ENCODE measurements around the gene TOM1.

TOM1 gene

DNA sequence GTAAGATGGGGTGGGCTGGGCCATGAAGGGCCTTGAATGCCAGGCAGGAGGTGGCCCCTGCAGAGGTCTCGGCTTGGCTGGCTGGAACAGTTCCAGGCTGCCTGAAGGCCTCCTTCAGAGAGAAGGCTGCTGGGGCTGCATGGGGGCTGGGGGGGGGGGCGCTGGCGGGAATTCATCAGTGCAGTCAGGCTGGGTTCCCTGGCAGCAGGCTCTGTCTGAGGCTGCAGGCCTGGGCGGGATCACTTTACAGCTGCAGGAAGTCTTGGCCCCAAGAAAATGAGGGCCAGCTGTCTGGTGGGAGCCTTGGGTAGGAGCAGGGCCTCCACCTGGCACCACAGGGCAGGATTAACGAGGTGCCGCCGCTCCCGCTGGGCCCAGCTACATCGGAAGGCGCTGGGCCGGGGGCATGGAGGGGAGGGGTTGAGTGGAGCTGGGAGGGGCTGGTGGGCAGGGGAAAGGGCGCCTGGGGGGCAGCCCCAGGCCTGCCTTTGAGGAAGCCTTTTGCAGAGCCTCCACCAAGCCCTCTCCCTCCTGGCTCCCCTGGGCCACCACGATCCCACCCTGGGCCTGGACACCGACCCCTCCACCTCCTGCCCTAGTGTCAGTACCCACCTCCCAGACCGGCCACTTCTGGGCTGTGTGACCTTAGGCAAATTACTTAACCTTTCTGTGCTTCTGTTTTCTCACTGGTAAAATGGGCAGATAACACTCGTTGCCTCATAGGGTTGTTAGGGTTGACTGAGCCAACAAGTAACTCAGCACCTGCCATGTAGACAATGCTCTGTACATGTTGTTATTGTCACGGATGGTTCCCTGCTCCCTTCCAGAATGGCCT, 50.2 kb downstream of the TOM1 start:
- TF ChIP-seq, protein P1, sequence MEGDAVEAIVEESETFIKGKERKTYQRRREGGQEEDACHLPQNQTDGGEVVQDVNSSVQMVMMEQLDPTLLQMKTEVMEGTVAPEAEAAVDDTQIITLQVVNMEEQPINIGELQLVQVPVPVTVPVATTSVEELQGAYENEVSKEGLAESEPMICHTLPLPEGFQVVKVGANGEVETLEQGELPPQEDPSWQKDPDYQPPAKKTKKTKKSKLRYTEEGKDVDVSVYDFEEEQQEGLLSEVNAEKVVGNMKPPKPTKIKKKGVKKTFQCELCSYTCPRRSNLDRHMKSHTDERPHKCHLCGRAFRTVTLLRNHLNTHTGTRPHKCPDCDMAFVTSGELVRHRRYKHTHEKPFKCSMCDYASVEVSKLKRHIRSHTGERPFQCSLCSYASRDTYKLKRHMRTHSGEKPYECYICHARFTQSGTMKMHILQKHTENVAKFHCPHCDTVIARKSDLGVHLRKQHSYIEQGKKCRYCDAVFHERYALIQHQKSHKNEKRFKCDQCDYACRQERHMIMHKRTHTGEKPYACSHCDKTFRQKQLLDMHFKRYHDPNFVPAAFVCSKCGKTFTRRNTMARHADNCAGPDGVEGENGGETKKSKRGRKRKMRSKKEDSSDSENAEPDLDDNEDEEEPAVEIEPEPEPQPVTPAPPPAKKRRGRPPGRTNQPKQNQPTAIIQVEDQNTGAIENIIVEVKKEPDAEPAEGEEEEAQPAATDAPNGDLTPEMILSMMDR (IDR thresholded peaks at IDR 0.05; ENCODE audit: low read depth, low read length, missing control alignments): no peak
- H3K27ac ChIP-seq: no peak overlapping the region
- DNase-seq: no peak
- no peaks in the 10 kb centered on the region for H3K27me3 ChIP-seq (replicated peaks)
- no peaks in the 10 kb centered on the region for H3K36me3 ChIP-seq (replicated peaks)
- in situ Hi-C loops (cut with HindIII; ENCODE audit: low pct_ligation_motif_present, low sequenced_read_pairs): no loop called here
- H3K4me3 ChIP-seq (ENCODE audit: low read depth, low read length): no peak overlapping the region

DNA sequence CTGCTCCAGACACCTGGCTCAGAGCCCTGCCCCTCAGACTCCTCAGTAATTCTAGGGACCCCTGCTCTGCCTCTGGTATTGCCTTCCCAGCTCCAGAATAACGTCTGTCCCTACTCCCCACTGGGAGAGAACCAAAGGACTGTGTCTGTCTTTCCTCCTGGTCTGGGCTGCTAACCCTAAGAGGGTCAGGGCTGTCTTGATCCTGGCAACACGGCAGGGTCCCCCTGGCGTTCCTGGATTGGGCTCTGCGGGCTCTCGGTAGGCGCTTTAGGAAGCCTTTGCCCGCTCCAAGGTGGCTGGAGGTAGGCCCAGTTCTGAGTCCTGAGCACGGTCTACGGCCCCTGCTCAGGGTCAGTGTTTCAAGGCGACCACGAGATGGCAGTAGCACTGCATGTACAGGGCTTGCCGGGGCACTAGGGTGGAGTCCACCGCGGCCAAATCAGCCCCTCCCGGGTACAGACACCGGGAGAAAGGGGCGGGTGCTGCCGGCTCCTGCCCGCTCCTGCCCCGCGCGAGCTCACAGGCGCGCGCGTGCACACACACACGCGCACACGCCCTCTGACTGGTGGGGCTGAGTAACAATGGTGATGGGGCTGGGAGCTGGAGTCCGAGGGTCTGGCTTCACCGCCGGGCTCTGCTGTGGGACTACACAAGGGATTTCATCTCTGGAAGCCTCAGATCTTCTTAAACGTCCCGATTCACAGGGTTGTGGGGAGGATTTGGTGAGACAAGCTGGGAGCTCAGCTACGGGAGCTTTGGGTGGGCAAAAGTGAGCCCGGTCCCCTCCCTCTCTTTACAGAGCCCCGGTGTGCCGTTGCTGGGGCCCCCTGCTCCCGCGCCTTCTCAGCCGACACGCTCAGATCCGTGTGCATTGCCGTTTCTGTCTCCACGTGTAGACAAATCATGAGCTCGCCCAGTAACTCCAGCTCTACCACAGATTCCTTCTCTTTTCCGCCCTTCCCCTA, 51.1 kb downstream of the TOM1 start:
- TF ChIP-seq, protein P1 (IDR thresholded peaks at IDR 0.05; ENCODE audit: low read depth, low read length, missing control alignments): peak; percentile 88
- in situ Hi-C loops (cut with HindIII; ENCODE audit: low pct_ligation_motif_present, low sequenced_read_pairs): no loop called here
- peak; percentile 78 for DNase-seq
- H3K27me3 ChIP-seq (replicated peaks): no peaks in the 10 kb centered on the region
- no peak overlapping the region for H3K27ac ChIP-seq
- peak overlapping the region; percentile 65 for H3K4me3 ChIP-seq (ENCODE audit: low read depth, low read length)
- H3K36me3 ChIP-seq (replicated peaks): no peaks in the 10 kb centered on the region

DNA sequence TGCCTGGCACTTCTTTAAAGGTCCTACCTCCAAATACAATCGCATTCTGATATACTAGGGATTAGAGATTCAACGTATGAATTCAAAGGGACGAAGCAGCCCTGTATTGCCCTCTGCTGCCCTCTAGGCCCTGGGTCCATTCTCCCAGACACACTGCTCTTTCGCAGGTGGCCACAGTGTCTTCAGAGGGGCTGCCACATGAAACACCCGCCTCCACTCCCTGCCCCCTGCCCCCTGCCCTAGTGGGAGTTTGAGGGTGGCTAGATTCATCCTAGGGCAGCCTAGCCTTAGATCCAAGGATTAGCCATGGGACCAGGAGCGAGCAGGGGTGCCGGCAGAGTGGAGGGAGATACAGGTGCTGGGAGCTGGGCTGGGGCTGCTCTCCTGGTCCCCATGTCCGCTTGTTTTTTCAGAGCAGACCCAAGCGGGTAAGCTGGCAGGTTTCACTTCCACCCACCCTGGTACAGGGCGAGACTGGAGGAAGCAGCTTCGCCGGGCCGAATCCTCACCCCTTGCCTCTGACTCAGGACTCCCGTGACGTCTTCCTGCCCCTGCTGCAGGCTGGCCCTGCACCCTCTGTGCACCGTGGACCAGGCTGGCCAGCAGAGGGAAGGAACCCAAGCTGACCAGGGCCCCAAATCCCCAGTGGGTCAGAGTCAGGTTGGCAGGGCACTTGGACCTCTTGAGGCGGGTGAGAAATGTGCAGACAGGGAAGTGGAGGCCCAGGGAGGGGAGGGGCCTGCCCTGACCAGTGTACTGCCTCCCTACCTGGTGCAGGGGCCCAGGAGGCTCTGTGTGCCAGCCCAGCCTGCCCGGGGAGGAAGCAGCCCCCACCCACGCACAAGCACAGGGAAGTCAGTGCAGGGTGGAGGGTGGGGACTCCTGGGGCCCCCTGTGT, 52.8 kb downstream of the TOM1 start:
- no peaks in the 10 kb centered on the region for H3K36me3 ChIP-seq (replicated peaks)
- no peaks in the 10 kb centered on the region for H3K27me3 ChIP-seq (replicated peaks)
- in situ Hi-C loops (cut with HindIII; ENCODE audit: low pct_ligation_motif_present, low sequenced_read_pairs): no loop called here
- TF ChIP-seq, protein P1 (IDR thresholded peaks at IDR 0.05; ENCODE audit: low read depth, low read length, missing control alignments): peak; percentile 40
- no peak overlapping the region for H3K4me3 ChIP-seq (ENCODE audit: low read depth, low read length)
- no peak overlapping the region for H3K27ac ChIP-seq
- no peak for DNase-seq

DNA sequence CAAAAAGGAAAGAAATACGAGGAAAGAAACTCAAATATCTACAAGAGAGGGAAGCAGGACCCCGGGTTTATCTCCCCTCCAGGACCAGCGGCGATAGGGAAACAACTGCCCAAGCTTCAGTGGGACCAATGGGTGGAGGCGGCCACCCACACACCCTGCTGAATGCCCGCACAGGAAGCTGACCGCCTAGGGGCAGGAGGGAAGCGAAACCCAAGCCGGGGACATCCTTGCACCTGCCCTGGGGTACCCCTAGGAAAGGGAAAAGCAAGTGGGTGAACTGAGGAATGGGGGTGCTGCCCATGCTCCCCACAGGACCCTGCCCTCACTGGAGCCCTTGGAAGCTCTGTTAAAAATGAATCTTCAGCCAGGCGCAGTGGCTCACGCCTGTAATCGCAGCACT, 53.6 kb downstream of the TOM1 start:
- H3K27ac ChIP-seq: no peak overlapping the region
- no peak overlapping the region for H3K4me3 ChIP-seq (ENCODE audit: low read depth, low read length)
- in situ Hi-C loops (cut with HindIII; ENCODE audit: low pct_ligation_motif_present, low sequenced_read_pairs): no loop called here
- TF ChIP-seq, protein P1 (IDR thresholded peaks at IDR 0.05; ENCODE audit: low read depth, low read length, missing control alignments): no peak
- no peaks in the 10 kb centered on the region for H3K36me3 ChIP-seq (replicated peaks)
- DNase-seq: no peak
- H3K27me3 ChIP-seq (replicated peaks): no peaks in the 10 kb centered on the region

DNA sequence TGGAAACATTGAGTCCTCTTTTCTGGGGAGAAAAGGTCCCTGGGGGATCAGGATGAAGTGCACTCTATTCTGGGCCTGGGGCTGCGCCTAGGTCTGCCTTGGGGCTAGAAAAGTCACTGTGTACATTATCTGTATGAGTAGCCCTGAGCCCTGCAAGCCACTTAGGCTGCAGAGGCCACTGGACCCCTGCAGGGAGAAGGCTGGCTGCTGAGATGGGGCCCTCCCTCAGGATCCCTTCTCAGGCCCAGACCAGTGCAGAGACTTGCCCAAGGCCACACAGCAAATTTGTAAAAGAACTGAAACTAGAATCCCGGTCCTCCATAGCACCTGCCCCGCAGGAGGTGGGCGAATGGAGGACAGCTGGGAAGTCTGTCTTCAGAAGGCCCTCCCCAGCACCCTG, 54.4 kb downstream of the TOM1 start:
- TF ChIP-seq, protein P1 (IDR thresholded peaks at IDR 0.05; ENCODE audit: low read depth, low read length, missing control alignments): no peak
- Histone ChIP-seq H3K4me3 (ENCODE audit: low read depth, low read length) (no peak overlapping the region), H3K27ac (no peak overlapping the region), H3K27me3 (replicated peaks) (no peaks in the 10 kb centered on the region), H3K36me3 (replicated peaks) (no peaks in the 10 kb centered on the region)
- in situ Hi-C loops (cut with HindIII; ENCODE audit: low pct_ligation_motif_present, low sequenced_read_pairs): no loop called here
- no peak for DNase-seq

All from brain microvascular endothelial cell (primary cell).